ENCODE data around the gene PRRX2. TPM values are rescaled to one million over a fixed set of nuclear protein-coding genes. Genes with fewer than 3 reads are reported as not detected.
A peak's percentile ranks its signal among the peaks of the same experiment; 100 is the strongest.

The PRRX2 gene
- total RNA-seq, 1 donor from 2014 or later: 5.6 TPM

DNA sequence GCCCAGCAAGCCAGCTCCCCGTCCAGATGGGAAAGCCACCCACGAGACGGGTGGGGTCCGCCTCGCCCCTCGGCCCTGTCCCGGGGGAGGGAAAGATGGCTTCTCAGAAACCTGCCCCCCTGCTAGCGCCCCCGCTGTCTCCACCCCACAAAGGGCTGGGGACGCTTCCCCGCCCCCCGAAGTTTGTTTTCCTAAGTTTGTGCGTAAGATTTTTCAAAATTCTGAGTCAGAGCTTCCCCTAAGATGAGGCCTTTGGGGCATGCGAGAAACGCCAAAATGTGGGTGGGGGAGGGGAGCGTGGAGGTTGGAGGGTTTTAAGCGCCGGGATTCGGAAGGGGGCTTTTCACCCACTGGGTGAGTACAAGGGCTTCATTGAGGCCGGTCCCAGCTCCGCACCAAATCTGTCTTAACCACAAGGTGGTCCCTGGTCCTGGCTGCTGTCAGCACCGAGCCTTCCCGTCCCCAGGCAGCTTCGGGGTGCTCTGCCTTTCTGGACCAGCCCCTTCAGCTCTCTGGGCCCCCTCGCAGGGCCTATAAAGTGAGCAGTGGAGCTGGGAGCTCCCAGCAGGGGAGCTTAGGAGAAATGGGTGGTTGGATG, 32.3 kb downstream of the PRRX2 start:
- H3K4me1 Mint-ChIP-seq (ENCODE audit: unreplicated experiment): peaks cover 33% of the 10 kb centered on the region

DNA sequence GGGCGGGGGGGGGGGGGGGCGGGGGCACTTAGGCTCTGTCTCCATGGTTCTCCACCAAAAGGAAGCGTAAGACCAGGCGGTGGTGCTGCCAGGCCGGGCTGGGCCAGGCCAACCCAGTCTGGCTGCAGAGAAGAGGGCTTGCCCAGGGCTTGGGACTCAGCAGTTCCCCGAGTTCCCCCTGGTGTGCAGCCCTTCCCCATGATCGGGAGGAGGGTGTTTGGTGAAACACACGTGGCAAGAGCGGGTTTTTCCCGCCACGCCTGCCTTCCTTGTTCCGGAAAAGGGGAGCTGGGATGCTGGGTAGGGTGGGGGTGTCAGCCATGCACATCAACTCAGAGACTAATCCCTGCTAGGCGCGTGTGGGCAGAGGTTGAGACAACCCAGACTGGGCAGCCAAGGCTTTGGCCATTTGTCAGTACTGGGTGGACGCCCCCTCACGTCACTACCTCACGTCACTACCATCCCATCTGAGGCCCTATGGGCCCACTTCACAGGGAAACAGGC, 32.9 kb downstream of the PRRX2 start:
- Mint-ChIP-seq H3K36me3 (ENCODE audit: unreplicated experiment) (no peaks in the 10 kb centered on the region), H3K4me3 (ENCODE audit: unreplicated experiment) (no peak overlapping the region), H3K27me3 (ENCODE audit: unreplicated experiment) (no peaks in the 10 kb centered on the region), H3K4me1 (ENCODE audit: unreplicated experiment) (peaks cover 38% of the 10 kb centered on the region), H3K27ac (ENCODE audit: unreplicated experiment) (no peak overlapping the region), H3K9me3 (ENCODE audit: unreplicated experiment) (no peaks in the 10 kb centered on the region)
- DNase-seq (ENCODE audit: extremely low spot score, unreplicated experiment): no peak
- TF ChIP-seq, protein P1, sequence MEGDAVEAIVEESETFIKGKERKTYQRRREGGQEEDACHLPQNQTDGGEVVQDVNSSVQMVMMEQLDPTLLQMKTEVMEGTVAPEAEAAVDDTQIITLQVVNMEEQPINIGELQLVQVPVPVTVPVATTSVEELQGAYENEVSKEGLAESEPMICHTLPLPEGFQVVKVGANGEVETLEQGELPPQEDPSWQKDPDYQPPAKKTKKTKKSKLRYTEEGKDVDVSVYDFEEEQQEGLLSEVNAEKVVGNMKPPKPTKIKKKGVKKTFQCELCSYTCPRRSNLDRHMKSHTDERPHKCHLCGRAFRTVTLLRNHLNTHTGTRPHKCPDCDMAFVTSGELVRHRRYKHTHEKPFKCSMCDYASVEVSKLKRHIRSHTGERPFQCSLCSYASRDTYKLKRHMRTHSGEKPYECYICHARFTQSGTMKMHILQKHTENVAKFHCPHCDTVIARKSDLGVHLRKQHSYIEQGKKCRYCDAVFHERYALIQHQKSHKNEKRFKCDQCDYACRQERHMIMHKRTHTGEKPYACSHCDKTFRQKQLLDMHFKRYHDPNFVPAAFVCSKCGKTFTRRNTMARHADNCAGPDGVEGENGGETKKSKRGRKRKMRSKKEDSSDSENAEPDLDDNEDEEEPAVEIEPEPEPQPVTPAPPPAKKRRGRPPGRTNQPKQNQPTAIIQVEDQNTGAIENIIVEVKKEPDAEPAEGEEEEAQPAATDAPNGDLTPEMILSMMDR (IDR thresholded peaks at IDR 0.05): no peak

More for the DNA sequence above, 32.3 kb downstream of the PRRX2 start:
- DNase-seq (ENCODE audit: extremely low spot score, unreplicated experiment): no peak
- H3K27me3 Mint-ChIP-seq (ENCODE audit: unreplicated experiment): no peaks in the 10 kb centered on the region
- no peaks in the 10 kb centered on the region for H3K9me3 Mint-ChIP-seq (ENCODE audit: unreplicated experiment)
- TF ChIP-seq, protein P1 (IDR thresholded peaks at IDR 0.05): no peak
- peak overlapping the region; percentile 52 for H3K27ac Mint-ChIP-seq (ENCODE audit: unreplicated experiment)
- H3K4me3 Mint-ChIP-seq (ENCODE audit: unreplicated experiment): peak overlapping the region; percentile 57
- H3K36me3 Mint-ChIP-seq (ENCODE audit: unreplicated experiment): no peaks in the 10 kb centered on the region

DNA sequence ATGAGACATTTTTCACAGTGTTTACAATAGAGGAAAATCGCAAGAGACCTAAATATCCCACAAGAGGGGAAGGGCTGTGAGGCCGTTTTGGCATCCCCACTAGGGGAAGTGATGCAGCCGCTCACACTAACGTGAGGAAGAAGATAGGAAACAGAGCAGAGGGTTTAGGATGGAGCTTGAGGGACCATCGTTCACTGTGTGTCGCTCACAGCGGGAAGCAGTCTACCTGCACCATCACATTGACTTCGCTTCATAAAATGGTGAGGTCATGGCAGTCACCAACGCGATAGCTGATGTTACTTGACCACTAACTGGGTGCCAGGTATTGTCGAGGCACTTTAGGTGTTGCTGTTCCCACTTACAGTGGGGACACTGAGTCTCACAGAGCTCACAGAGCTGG, 35.6 kb downstream of the PRRX2 start:
- H3K27me3 Mint-ChIP-seq (ENCODE audit: unreplicated experiment): no peaks in the 10 kb centered on the region

DNA sequence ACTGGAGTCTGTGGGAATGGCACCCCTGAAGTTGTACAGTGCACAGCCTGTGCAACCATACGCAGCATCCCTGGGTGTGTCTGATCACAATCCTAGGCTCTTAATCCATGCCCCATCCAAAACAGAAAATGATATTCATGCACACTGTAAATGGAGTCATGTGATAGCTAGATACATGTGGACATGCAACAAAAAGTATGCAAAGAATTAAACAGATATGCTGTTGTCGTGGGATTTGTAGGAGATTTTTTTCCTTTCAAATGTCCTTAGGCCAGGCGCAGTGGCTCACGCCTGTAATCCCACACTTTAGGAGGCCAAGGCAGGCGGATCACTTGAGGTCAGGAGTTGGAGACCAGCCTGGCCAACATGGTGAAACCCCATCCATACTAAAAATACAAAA, 36.1 kb downstream of the PRRX2 start:
- Mint-ChIP-seq H3K27me3 (ENCODE audit: unreplicated experiment) (no peaks in the 10 kb centered on the region), H3K36me3 (ENCODE audit: unreplicated experiment) (no peaks in the 10 kb centered on the region), H3K4me1 (ENCODE audit: unreplicated experiment) (peaks cover 36% of the 10 kb centered on the region), H3K9me3 (ENCODE audit: unreplicated experiment) (no peaks in the 10 kb centered on the region), H3K27ac (ENCODE audit: unreplicated experiment) (peak overlapping the region; percentile 41), H3K4me3 (ENCODE audit: unreplicated experiment) (no peak overlapping the region)
- TF ChIP-seq, protein P1 (IDR thresholded peaks at IDR 0.05): no peak
- DNase-seq (ENCODE audit: extremely low spot score, unreplicated experiment): no peak

More for the DNA sequence above, 35.6 kb downstream of the PRRX2 start:
- DNase-seq (ENCODE audit: extremely low spot score, unreplicated experiment): no peak
- TF ChIP-seq, protein P1 (IDR thresholded peaks at IDR 0.05): no peak
- peaks cover 36% of the 10 kb centered on the region for H3K4me1 Mint-ChIP-seq (ENCODE audit: unreplicated experiment)
- H3K9me3 Mint-ChIP-seq (ENCODE audit: unreplicated experiment): no peaks in the 10 kb centered on the region
- no peak overlapping the region for H3K4me3 Mint-ChIP-seq (ENCODE audit: unreplicated experiment)
- H3K27ac Mint-ChIP-seq (ENCODE audit: unreplicated experiment): no peak overlapping the region
- no peaks in the 10 kb centered on the region for H3K36me3 Mint-ChIP-seq (ENCODE audit: unreplicated experiment)

DNA sequence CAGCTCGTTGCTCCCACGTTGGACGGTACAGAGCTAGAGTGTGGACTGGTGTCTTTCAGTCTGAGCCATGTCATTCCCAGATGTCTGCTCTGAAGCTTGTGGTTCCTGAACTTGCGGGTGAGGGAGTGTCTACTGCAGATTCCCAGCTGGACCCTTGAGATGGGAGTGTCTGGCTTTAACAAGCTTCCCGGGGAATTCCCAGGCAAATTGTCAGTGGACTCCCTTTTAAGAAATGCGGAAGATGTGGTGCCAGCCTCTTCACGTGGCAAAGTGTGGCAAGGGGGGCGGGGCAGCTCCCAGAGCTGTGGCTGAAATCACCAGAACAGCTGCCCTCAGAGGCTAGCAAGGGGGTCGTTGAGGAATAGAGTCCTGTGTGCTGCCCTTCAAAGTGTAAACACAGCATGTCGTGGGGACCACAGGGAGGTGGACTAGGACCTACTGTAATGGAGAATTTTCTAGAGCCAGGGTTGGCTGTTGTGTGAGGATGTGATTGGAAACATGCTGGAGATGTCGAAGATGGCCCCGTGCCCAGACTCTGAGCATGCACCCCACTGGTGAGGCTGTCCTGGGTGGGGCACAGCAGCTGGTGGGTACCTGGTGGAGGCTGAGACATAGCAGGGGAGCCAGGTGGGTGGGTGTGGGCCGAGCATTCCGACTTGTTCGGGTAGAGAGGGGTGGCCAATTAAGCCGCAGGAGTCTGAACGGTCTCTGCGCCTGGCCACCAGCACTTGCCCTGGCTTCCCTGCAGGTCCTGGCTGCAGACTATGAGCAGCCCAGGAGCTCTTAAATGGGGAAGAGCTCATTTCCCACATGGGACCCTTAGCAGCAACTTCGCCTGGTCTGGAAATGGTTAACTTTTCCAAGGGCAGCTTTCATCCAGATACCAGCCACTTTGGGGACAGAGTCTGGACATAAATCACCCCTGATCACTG, 37.4 kb downstream of the PRRX2 start:
- Mint-ChIP-seq H3K4me1 (ENCODE audit: unreplicated experiment) (peaks cover 28% of the 10 kb centered on the region), H3K27ac (ENCODE audit: unreplicated experiment) (peak overlapping the region; percentile 80), H3K9me3 (ENCODE audit: unreplicated experiment) (no peaks in the 10 kb centered on the region), H3K27me3 (ENCODE audit: unreplicated experiment) (no peaks in the 10 kb centered on the region), H3K4me3 (ENCODE audit: unreplicated experiment) (peak overlapping the region; percentile 14), H3K36me3 (ENCODE audit: unreplicated experiment) (no peaks in the 10 kb centered on the region)
- DNase-seq (ENCODE audit: extremely low spot score, unreplicated experiment): no peak
- TF ChIP-seq, protein P1 (IDR thresholded peaks at IDR 0.05): no peak

Measured in osteocyte (in vitro differentiated cells).